ENCODE results near the gene ABCA7. TPM values are rescaled to one million over a fixed set of nuclear protein-coding genes. Genes with fewer than 3 reads are reported as not detected.

Gene ABCA7
- total and polyA plus RNA-seq, 2 of the 13 experiments (the other 11 are each of a cell fraction or from before 2014, with no cell fraction given) = 4.4 to 32.4 TPM

GRCh38 chr19:1020868-1021425, 19.0 kb upstream of the ABCA7 start, which contains the start of gene TMEM259 (continued):
- TF ChIP-seq ZNF362 (CRISPR knock-in tag; IDR thresholded peaks at IDR 0.05; ENCODE audit: borderline replicate concordance) (no peak), ZBTB37 (CRISPR knock-in tag; IDR thresholded peaks at IDR 0.05) (no peak), CREB1 (IDR thresholded peaks at IDR 0.05) (no peak), CREB1 (CRISPR knock-in tag; IDR thresholded peaks at IDR 0.05) (no peak), ZNF597 (CRISPR knock-in tag; IDR thresholded peaks at IDR 0.05) (no peak), ZNF619 (CRISPR knock-in tag; IDR thresholded peaks at IDR 0.05) (no peak), ATM (IDR thresholded peaks at IDR 0.05; ENCODE audit: borderline replicate concordance) (no peak), FOSL2 (CRISPR knock-in tag; IDR thresholded peaks at IDR 0.05) (no peak), PLRG1 (conservative IDR thresholded peaks at IDR 0.05) (no peak), KDM2A (CRISPR knock-in tag; IDR thresholded peaks at IDR 0.05; ENCODE audit: borderline replicate concordance, low read depth) (peak; percentile 85), ZSCAN30 (CRISPR knock-in tag; IDR thresholded peaks at IDR 0.05) (no peak), SIN3B (IDR thresholded peaks at IDR 0.05; ENCODE audit: low read length) (0 out of 2 replicates have a peak, but pooled peaks have one; percentile 11), NONO (IDR thresholded peaks at IDR 0.05) (no peak), NONO (CRISPR knock-in tag; conservative IDR thresholded peaks at IDR 0.05) (no peak), SP4 (CRISPR knock-in tag; IDR thresholded peaks at IDR 0.05) (peak; percentile 82), MED1 (CRISPR knock-in tag; IDR thresholded peaks at IDR 0.05) (0 out of 2 replicates have a peak, but pooled peaks have one; percentile 64), NFYB (CRISPR knock-in tag; IDR thresholded peaks at IDR 0.05) (0 out of 2 replicates have a peak, but pooled peaks have one; percentile 4), HINFP (CRISPR knock-in tag; IDR thresholded peaks at IDR 0.05; ENCODE audit: low read depth) (no peak), RARA (CRISPR knock-in tag; IDR thresholded peaks at IDR 0.05) (no peak), ZNF367 (CRISPR knock-in tag; IDR thresholded peaks at IDR 0.05; ENCODE audit: borderline replicate concordance) (no peak), PAWR (CRISPR knock-in tag; IDR thresholded peaks at IDR 0.05; ENCODE audit: borderline replicate concordance) (no peak), ZNF335 (CRISPR knock-in tag; IDR thresholded peaks at IDR 0.05) (no peak), ARID3A (IDR thresholded peaks at IDR 0.05; ENCODE audit: low read depth, low read length) (no peak), ZNF446 (CRISPR knock-in tag; IDR thresholded peaks at IDR 0.05) (no peak)

Measured in HepG2 (cell line).